Hepatocyte (in vitro differentiated cells): ENCODE results near the gene PIWIL1.

Experiments
- EZH2 ChIP-seq: fragments of 200-600 bp; sonication (generic); IDR thresholded peaks from 2 replicates; pipeline ENCODE4 v1.6.1; 2016; ENCODE audit warnings: antibody characterized with exemption, mild to moderate bottlenecking, borderline replicate concordance
- TF ChIP-seq, protein P1 (sequence below): fragments of 200-600 bp; sonication (generic); IDR thresholded peaks from 2 replicates; pipeline ENCODE4 v1.5.1; 2016; ENCODE audit warnings: antibody characterized with exemption, mild to moderate bottlenecking; ENCODE audit not compliant: poor library complexity

DNA sequence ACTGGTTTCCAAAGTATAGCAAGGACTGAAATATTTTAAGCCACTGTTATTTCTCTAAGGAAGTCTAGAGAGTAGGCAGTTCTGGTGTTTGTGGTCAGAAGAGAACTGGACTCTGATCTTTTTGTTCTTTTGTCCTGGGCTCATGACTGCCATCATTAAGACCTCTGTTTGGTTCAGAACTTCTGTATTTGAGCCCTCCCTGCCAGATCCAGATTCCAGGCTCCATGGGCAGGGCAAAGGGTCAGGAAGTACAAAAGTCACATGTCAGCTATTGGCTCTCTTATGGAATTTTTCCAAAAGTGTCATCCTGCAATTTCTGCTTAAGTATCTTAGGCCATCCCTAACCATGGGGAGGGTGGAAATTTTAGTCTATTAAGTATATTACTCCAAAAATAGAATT lies 6.8 kb downstream of the PIWIL1 start:
- TF ChIP-seq, protein P1, sequence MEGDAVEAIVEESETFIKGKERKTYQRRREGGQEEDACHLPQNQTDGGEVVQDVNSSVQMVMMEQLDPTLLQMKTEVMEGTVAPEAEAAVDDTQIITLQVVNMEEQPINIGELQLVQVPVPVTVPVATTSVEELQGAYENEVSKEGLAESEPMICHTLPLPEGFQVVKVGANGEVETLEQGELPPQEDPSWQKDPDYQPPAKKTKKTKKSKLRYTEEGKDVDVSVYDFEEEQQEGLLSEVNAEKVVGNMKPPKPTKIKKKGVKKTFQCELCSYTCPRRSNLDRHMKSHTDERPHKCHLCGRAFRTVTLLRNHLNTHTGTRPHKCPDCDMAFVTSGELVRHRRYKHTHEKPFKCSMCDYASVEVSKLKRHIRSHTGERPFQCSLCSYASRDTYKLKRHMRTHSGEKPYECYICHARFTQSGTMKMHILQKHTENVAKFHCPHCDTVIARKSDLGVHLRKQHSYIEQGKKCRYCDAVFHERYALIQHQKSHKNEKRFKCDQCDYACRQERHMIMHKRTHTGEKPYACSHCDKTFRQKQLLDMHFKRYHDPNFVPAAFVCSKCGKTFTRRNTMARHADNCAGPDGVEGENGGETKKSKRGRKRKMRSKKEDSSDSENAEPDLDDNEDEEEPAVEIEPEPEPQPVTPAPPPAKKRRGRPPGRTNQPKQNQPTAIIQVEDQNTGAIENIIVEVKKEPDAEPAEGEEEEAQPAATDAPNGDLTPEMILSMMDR = no peak
- TF ChIP-seq EZH2 = no peak
